Keratinocyte (primary cell): ENCODE data around the gene PMVK. TPM values are rescaled to one million over a fixed set of nuclear protein-coding genes. Genes with fewer than 3 reads are reported as not detected.

ENCODE experiments used
- DNase-seq: peaks from one replicate; pipeline ENCODE4 v3.0.0-alpha.2; 2011; ENCODE audit warnings: low read depth, missing footprints, low spot score
- FAIRE-seq: peaks from 2 replicates; lab custom pipeline; 2011; peaks lifted over from hg19 to GRCh38; lab: Jason Lieb, UNC
- H2AFZ ChIP-seq: 2 replicates; pipeline ENCODE4 v1.6.0; 2012; ENCODE audit warnings: low read length, control low read depth, inconsistent platforms; ENCODE audit not compliant: control insufficient read depth
- H3K27ac ChIP-seq: 2 replicates; pipeline ENCODE4 v1.5.1; 2011; ENCODE audit warnings: low read length; ENCODE audit not compliant: control insufficient read depth, insufficient read depth
- H3K27me3 ChIP-seq: 3 replicates; pipeline ENCODE4 v1.6.0; 2011; ENCODE audit warnings: low read length; ENCODE audit not compliant: control insufficient read depth, insufficient read depth; ENCODE audit errors: extremely low read depth
- H3K36me3 ChIP-seq, 2 experiments: 2 replicates in 1 of 2; 3 replicates in 1 of 2; pipeline ENCODE4 v1.5.1; 2011; ENCODE audit warnings: low read length in 2 of 2, mild to moderate bottlenecking in 1 of 2; ENCODE audit not compliant: control insufficient read depth in 2 of 2, insufficient read depth in 2 of 2; ENCODE audit errors: extremely low read depth in 1 of 2
- H3K4me1 ChIP-seq: 3 replicates; pipeline ENCODE4 v1.5.1; 2011; ENCODE audit warnings: low read length; ENCODE audit not compliant: control insufficient read depth, insufficient read depth; ENCODE audit errors: extremely low read depth
- H3K4me2 ChIP-seq: 3 replicates; pipeline ENCODE4 v1.6.0; 2011; ENCODE audit warnings: low read depth, low read length; ENCODE audit not compliant: control insufficient read depth, insufficient read depth; ENCODE audit errors: extremely low read depth
- H3K4me3 ChIP-seq, 3 experiments: fragments of 200-600 bp in 1 of 3; sonication (generic) in 1 of 3; 2 replicates in 2 of 3; 3 replicates in 1 of 3; pipeline ENCODE4 v1.5.1; 2011 to 2016; ENCODE audit warnings: low read length in 3 of 3, mild to moderate bottlenecking in 3 of 3, control low read depth in 2 of 3, inconsistent platforms in 1 of 3, low read depth in 1 of 3, mixed read lengths in 1 of 3, mixed run types in 1 of 3, moderate library complexity in 1 of 3; ENCODE audit not compliant: control insufficient read depth in 2 of 3, insufficient read depth in 2 of 3; ENCODE audit errors: extremely low read depth in 1 of 3
- H3K79me2 ChIP-seq: 2 replicates; pipeline ENCODE4 v1.6.0; 2012; ENCODE audit warnings: low read length; ENCODE audit not compliant: control insufficient read depth, insufficient read depth
- H3K9ac ChIP-seq: 3 replicates; pipeline ENCODE4 v1.6.0; 2011; ENCODE audit warnings: low read length; ENCODE audit not compliant: control insufficient read depth, insufficient read depth; ENCODE audit errors: extremely low read depth
- H3K9me1 ChIP-seq: 3 replicates; pipeline ENCODE4 v1.6.0; 2011; ENCODE audit warnings: low read length; ENCODE audit not compliant: control insufficient read depth, insufficient read depth; ENCODE audit errors: extremely low read depth
- H3K9me3 ChIP-seq: 2 replicates; pipeline ENCODE4 v1.5.1; 2012; ENCODE audit warnings: low read depth, low read length; ENCODE audit not compliant: control insufficient read depth
- H4K20me1 ChIP-seq: 3 replicates; pipeline ENCODE4 v1.6.0; 2011; ENCODE audit warnings: low read length; ENCODE audit not compliant: control insufficient read depth, insufficient read depth; ENCODE audit errors: extremely low read depth
- CTCF ChIP-seq, 3 experiments: IDR thresholded peaks in 1 of 3; conservative IDR thresholded peaks in 1 of 3; optimal IDR thresholded peaks in 1 of 3; 2 replicates in 2 of 3; 3 replicates in 1 of 3; pipeline versions ENCODE3 to v1.5.1; 2011; ENCODE audit warnings: low read length in 3 of 3, mild to moderate bottlenecking in 3 of 3, moderate library complexity in 2 of 3, control low read depth in 1 of 3, inconsistent platforms in 1 of 3; ENCODE audit not compliant: insufficient read depth in 2 of 3; ENCODE audit errors: extremely low read depth in 1 of 3
- EZH2 ChIP-seq: IDR thresholded peaks from one replicate; pipeline ENCODE4 v1.6.1; 2012; ENCODE audit warnings: inconsistent platforms, mild to moderate bottlenecking, low read length, moderate library complexity
- dilution Hi-C: fragments of 300-500 bp; cut with MboI; formaldehyde crosslinking; loops from one replicate; pipeline ENCODE4 v1.7.0; 2020; ENCODE audit warnings: low sequenced_read_pairs; ENCODE audit not compliant: extremely low pct_ligation_motif_present
- polyA plus RNA-seq, 5 experiments: library from polyadenylated mRNA; depleted of rRNA in 3 of 5; stranded (reverse) in 3 of 5; stranded (forward) in 1 of 5; unstranded in 1 of 5; fragments of >200 nt; gene quantifications; 1 replicate in 1 of 5; 2 replicates in 3 of 5; 3 replicates in 1 of 5; pipeline versions ENCODE4 v1.2.1 to v1.2.3, GENCODE V29; 2011 to 2012; ENCODE audit warnings: missing spikeins in 2 of 5, low read depth in 1 of 5, low replicate concordance in 1 of 5

Gene PMVK
- polyA plus RNA-seq, 1 donor (not counting 4 experiments of a cell fraction or from before 2014, with no cell fraction given) = 25.1 TPM

DNA sequence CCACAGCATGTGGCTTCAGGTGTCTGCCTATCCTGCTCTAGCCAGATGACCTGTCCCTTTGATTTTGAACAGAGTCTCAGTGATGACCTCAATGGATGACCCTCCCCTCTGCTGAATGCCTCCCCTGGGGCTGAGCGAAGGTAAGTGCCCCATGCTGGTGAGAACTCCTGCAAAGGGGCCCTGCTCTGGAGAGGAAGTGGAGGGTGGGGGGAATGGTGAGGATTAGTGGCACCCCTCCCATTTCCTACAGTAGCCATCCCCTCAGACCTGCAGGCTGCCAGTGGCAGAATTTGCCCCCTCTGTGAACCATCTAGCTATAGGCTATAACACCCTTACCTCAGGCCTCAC is 3.7 kb upstream of the PMVK start:
- H3K4me3 ChIP-seq = no peak overlapping the region
- H3K4me2 ChIP-seq = no peak overlapping the region
- dilution Hi-C loops = no loop called here
- H3K27me3 ChIP-seq = no peaks in the 10 kb centered on the region
- no peak overlapping the region for H3K9ac ChIP-seq
- peaks cover 22% of the 10 kb centered on the region for H3K4me1 ChIP-seq
- no peaks in the 10 kb centered on the region for H3K9me1 ChIP-seq
- H3K9me3 ChIP-seq = no peaks in the 10 kb centered on the region
- FAIRE-seq (no peak), DNase-seq (no peak)
- H3K79me2 ChIP-seq = no peaks in the 10 kb centered on the region
- peaks cover 0 to 3% of the 10 kb centered on the region in 2 experiments for H3K36me3 ChIP-seq
- no peak overlapping the region for H3K27ac ChIP-seq
- no peak overlapping the region for H2AFZ ChIP-seq
- TF ChIP-seq CTCF (optimal IDR thresholded peaks at IDR 0.05 in 1 of 3, IDR thresholded peaks at IDR 0.05 in 1 of 3, conservative IDR thresholded peaks at IDR 0.05 in 1 of 3; ENCODE audit: extremely low read depth in 1 of 3, insufficient read depth in 2 of 3, low read length in 3 of 3) (no peak), EZH2 (no peak)
- no peaks in the 10 kb centered on the region for H4K20me1 ChIP-seq

DNA sequence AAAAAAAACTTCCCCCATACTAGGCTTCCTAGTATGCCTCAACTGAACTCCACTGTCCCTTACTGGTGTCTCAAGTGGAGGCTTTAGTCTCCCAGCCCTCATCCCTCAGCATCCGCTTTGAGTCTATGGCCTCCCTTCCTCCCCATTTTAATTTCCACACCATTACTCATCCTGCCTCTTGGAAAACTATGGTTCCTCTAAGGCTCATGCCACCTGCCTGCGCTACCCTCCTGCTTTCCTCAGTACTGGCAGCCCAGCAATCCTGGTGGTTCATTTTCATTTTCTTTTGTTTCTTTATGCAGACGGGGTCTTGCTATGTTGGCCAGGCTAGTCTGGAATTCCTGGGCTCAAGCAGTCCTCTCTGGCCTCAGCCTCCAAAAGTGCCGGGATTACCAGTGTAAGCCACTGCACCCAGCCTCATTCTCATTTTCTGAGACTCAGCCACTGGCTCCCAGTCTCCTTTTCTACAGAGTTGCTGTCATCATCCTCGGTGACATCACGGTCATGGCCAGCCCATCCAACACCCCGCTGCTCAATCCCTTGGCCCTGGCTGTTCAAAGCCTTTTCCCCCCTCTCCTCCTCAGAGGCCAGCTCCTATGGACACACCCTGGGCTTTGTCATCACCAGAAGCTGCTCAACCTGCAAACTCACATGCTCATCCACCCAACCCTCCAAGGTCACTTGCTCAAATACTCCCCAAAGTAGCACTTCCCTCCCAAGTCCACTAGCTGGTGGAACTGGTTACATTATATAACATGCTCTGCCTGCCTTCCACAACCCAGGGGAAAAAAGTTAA is 2.3 kb upstream of the PMVK start:
- H3K4me2 ChIP-seq = peak overlapping the region; percentile 96
- FAIRE-seq (no peak), DNase-seq (no peak)
- peak overlapping the region; percentile 100 for H3K27ac ChIP-seq
- H3K9me3 ChIP-seq = no peaks in the 10 kb centered on the region
- H3K4me3 ChIP-seq = no peak overlapping the region
- dilution Hi-C loops = no loop called here
- no peak for TF ChIP-seq EZH2
- no peak for TF ChIP-seq CTCF (optimal IDR thresholded peaks at IDR 0.05 in 1 of 3, IDR thresholded peaks at IDR 0.05 in 1 of 3, conservative IDR thresholded peaks at IDR 0.05 in 1 of 3; ENCODE audit: extremely low read depth in 1 of 3, insufficient read depth in 2 of 3, low read length in 3 of 3)
- no peaks in the 10 kb centered on the region for H3K36me3 ChIP-seq
- no peaks in the 10 kb centered on the region for H3K79me2 ChIP-seq
- no peak overlapping the region for H2AFZ ChIP-seq
- peaks cover 22% of the 10 kb centered on the region for H3K4me1 ChIP-seq
- H3K27me3 ChIP-seq = no peaks in the 10 kb centered on the region
- no peaks in the 10 kb centered on the region for H4K20me1 ChIP-seq
- peak overlapping the region; percentile 99 for H3K9ac ChIP-seq
- H3K9me1 ChIP-seq = no peaks in the 10 kb centered on the region
